GM18909 (cell line): ENCODE data around the gene MYO16.
A peak's percentile ranks its signal among the peaks of the same experiment; 100 is the strongest.
"Not testable (repeated sequence)": the region's sequence is repeated elsewhere in the genome, so short reads cannot be mapped to it uniquely, and the experiment has no call there.

Experiments
- ATAC-seq: cut with Tn5 transposase; IDR thresholded peaks from one replicate; pipeline ENCODE4 v1.9.1; 2021; ENCODE audit warnings: mild to moderate bottlenecking; ENCODE audit not compliant: unreplicated experiment, poor library complexity

MYO16 gene

DNA sequence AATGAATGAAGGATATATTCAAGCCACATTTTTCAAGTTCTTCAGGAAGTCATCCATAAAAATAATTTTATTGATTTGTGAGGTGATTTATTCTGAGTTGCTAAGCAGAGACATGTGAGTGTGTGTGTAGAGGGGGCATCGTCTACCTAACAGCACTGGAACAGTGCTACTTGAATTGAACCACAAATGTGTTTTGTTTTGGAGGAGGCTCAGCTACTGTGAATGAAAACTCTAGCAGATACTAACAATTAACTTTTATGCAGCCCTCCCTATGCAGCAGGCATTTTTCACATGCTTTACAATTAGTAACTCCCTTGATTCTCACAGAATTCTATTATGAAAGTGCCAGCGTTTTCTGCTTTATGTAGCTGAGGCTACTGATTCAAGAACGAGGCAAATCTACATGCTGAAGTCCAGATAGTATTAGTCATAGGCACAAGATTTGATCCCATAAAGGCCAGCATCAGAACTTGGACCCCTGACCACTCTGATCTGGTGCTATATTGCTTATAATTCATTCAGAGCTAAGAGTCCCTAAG is 103.7 kb downstream of the MYO16 start:
- no peak for ATAC-seq

DNA sequence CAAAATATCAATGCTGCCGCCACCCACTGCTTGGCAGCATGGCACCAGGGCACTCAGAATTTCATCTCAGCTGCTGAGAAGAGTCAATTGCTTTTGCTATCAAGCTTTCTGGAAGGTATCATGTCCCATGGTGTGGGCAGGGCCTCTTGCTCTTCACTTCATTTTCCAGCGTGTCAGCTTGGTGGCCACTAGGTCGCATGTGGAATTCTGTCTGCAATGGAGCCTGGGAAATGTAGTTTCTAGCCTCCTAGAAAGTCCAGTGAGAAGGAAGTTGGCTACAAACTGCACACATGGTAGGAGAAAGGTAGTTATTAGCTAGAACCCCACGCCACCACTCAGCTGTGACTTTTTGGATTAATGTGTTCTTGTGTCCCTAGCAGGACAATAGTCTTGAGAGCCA is 105.3 kb downstream of the MYO16 start:
- ATAC-seq, result no peak

DNA sequence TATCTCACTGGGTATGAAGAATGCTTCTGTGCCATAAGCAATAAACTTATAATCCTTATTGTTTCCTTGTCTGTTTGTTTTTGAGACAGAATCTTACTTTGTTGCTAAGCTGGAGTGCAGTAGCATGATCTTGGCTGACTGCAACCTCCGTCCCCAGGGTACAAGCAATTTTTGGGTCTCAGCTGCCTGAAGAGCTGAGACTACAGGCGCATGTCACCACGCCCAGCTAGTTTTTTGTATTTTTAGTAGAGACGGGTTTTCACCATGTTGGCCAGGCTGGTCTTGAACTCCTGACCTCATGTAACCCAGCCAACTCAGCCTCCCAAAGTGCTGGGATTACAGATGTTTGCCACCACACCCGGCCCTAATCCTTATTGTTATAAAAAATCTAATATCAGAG is 112.5 kb downstream of the MYO16 start:
- no peak for ATAC-seq

DNA sequence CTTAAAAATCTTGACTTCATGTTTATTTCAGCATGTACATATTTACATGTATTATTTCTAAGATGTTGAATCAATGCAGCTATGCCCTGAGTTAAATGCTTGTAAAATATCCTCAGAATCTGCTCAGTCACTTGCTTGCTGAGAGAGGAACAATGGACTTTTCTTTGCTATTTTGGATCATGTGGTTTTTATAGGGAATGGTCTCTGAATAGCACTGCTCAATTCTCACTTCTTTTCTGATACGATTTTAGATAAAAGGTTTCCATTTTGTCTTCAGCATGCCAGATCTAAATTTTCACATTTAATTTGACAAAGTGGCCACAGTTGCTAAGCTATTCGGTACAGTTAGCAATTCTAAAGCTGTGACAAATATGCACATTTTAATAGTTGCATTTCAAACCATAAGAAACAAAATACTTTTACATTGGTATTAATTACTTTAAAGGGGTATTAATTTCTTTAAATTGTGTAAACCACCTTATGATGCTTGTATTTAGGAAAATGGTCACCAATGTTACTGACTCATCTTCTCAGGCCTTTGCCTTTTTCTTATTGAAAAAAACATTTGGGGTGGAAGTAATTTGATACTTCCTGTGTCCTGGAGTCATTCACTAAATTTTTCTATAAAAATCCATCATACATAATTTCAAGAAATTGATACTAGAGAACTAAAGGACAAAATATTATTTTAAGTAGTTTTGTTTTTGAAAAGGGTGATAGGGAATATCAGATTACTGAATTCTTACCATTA is 113.5 kb downstream of the MYO16 start:
- ATAC-seq, result no peak

DNA sequence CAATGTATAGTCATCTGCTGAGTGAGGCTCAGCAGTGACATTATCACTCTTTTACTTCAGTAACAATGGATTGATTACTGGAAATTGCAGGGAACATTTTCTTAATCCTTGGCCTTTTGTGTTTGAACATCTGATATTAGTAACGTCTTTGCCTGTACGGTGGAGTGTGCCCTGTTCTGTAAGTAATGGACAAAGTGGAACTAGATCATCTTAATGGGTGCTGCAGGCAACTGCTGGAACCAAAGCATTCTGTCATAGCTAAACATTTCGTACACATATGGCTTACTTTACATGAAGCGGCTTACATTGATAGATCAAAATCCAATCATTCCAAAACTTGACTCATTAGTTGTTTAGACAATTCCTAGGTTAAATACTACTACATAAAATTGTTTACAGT is 114.1 kb downstream of the MYO16 start:
- no peak for ATAC-seq

DNA sequence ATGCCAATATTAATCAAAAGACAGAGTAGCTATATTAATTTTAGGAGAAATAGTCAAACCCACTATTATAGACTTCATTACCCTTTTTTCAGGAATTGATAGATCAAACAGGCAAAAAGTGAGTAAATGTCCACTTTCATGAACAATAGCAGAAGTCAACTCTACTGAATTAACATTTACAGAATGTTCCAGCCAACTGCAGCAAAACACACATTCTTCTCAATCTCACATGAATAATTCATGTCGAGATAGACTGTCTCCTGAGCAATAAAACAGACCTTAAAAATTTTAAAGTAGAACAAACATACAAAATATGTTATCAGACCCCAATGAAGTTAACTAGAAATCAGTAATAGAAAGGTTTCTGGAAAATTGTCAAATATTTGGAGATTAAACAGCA is 118.4 kb downstream of the MYO16 start:
- no peak for ATAC-seq

DNA sequence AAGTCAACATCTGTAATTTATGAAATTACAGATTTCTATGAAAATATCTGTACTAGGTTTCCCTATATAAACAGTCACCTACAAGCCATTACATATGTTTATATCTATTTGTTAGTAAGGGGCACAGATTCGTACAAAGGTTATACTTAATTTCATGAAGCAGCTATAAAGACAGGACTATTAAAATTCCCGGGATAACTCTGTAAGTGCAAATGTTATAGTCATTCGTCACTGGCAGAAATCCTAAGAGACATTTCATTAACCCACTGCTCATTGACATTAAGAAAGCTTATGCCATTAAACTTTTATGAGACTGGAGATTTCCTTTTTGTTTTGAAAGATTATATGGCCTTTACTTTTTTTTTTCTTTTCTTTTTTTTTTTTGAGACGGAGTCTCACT is 122.9 kb downstream of the MYO16 start:
- ATAC-seq, result no peak

DNA sequence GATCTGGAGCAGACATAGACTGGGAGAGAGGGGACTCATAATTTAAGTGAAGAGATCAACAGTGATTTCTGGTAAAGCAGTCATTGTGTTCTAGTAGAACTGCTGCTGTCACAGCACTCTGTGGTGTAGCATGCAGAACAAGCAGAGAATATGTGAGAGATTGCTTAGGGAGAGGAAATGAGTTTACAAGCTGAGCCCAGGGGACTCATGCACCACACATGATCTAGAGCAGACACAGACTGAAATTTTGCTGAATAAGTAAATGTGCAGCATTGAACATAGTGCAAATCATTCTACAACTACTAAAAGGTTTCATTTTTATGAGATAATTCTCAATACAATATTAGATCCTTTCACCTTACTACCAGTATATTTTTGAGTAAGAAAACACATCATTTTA is 125.7 kb downstream of the MYO16 start:
- ATAC-seq, result no peak

DNA sequence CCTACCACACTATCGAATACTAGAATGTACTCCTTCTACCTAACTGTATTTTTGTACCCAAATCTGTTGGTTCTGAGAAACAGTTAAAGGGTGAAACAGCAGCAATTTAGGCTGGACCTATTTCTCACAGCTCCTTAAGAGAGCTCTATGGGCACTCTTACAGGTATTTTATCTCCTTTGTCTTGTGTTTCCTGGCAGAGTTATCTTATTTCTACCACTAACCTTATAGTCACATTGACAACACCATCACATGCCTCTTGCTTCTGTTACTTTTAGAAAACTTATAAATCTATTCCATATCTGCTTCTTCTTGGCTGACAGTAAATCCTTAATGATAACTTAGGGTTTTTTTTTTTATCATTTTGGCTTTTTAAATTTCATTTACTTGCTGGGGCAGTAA is 130.7 kb downstream of the MYO16 start:
- no peak for ATAC-seq

DNA sequence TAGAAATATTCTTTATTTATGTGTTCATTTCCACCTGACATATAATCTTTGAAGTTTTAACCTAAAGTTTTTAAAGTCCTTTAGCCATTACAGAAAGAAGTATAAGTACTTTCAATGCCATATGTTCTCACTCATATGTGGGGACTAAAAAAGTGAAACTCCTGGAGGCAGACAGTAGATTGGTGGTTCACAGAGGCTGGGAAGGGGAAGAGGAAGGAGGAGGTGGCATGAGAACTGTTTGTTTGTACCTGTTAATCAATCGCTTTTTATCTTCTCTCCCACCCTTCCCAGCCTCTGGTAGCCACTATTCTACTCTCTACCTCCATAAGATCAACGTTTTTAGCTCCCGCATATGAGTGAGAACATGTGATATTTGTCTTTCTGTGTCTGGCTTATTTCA is 131.1 kb downstream of the MYO16 start:
- ATAC-seq, result no peak

DNA sequence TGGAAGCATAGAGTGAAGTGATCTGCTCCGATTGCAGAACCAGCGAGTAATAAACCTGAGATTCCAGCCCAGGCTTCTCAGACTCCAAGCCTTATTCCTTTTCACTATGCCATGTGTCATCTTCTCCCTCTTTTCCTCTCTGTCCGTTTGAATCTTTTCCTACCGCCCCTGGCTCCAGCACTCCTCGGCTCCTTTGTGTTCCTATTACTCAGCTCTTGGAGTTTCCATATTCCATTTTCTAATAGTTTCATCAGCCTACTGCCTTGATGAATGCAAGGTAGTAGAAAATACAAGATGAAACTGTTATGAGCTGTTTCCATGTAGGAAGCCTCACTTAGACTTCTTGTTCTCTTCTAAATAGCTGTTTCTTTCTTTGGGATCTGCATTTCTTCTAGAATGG is 138.6 kb downstream of the MYO16 start:
- no peak for ATAC-seq

DNA sequence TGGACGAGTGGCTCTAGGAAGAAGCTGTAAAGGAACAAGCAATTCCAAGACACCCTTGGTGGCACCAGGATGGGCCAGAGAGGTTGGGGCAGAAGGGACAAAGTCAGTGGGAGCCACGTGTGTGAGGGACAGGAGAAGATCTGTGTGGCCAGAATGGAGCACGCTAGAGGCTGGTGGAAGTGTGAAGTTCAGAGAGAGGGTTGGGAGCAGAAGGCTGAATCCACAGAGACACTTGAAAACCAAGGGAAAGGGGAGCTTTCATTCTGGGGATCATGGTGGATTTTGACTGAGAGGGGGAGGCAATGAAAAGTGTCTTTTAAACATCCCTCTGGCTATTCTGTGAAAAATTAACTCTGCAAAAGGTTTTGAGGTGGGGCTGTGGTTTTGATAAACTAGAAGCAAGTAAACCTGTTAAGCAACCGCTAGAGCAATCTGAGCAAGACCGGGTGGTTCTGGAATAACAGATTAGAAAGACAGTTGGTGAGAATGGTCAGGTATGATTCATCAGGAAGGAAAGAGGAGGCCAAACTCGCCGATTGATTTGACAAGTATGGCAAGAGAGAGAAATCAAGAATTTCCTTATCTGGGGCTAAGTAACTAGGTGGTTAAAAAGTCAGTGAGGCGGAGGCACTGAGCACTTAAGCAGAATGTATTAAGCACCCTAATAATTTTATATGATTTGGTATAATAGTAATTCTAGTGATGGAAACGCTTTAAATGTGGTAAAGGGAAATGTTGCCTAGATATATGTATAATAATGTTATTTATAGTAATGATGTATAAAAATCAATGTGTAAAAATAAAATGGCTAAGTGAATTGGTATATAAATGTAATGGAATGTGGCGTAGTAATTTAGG is 140.0 kb downstream of the MYO16 start:
- peak; percentile 70 for ATAC-seq

DNA sequence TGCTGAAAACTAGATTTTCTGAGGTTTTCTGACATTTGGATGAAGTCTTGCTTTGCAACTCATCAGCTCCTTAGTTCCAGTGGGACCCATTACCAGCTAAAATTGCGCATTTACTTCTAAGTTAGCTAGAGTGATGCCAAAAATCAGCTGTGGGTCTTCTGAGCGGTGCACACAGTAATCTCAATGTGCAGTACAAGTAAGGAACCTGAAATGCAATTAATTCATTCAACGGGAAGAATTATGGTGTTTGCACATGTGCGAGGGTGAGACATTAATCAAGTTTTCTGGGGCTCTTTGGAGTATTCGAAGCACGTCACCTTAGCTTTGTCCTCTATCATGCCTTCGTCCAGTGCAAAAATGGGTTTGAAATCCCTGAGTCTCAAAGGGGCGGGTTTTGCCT is 146.2 kb downstream of the MYO16 start:
- no peak for ATAC-seq

DNA sequence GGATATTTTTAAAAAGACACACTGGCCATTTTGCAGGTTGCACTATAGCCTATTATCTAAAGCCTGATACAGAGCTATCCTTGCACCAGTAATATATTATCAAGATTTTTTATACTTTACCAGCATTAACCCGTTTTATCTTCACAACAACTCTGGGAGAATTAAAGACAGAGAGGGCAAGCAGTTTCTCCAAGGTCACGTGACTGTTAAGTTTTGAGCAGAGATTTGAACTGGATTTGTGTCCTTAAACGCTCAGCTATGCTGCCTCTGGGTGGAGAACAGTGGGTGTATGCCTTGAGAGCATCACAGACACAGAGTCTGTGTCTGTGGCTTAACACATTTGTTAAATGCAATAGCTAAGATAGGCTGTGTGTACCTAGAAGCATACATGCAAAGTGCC is 147.2 kb downstream of the MYO16 start:
- ATAC-seq, result no peak

DNA sequence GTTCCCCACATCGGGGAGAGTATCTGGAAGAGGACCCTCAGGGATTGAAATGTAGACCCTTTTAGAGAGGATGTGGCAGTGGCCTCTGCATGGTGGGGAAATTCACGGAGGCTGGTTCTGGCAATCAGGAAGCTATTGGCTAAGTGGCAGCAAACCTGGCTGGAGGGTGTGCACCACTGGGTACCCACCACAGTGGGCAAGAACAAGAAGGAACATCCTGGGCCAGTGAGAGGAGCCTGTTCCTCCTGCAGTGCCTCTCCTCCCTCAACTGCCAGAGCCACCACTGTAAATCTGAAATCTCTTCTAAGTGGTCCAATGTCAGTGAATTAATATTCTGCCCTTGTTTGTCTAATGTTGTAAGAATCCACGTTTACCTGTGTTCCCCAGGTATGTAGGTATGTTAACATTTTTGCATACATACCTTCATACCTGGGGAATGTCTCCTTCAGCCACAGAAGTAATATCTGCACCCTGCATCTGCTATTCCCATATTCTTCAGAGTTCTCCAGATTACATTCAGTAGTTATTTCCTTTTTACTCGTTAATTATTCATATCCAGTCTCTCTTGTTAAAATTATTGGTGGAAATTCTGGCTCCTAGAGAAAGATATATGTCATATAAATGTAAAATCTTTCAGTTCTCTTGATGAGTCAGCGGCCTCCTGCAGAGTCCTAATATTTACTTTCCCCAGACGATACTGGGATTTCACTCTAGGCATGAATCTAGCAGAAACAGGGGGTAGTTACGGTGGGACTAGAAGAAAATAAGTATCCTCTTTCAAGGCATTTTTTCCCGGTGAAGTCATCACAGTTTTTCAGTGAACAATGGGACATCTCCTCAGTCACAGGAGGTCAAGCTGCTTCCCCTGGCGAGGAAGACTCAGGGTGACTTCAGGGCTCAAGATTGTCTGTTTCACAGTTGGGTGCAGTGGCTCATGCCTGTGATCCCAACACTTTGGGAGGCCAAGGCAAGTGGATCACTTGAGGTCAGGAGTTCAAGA is 148.3 kb downstream of the MYO16 start:
- no peak for ATAC-seq

DNA sequence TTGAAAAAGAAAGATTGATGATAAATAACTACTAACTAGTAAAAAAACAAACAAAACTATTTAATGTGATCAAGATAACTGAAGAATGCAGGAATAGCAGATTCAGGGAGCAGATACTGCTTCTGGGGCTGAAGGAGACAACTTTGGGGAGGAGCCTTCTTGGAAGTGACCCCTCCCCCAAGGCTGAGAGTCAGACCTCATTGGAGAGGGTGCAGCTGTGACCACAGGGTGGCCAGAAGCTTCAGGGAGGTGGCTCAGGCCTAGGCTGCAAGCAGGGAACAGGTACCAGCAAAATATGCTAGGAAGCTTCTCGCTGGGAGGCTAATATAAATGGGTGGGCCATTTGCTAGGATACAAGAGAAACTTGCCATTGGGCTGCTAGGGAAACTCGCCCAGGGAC is 149.9 kb downstream of the MYO16 start:
- ATAC-seq, result no peak

DNA sequence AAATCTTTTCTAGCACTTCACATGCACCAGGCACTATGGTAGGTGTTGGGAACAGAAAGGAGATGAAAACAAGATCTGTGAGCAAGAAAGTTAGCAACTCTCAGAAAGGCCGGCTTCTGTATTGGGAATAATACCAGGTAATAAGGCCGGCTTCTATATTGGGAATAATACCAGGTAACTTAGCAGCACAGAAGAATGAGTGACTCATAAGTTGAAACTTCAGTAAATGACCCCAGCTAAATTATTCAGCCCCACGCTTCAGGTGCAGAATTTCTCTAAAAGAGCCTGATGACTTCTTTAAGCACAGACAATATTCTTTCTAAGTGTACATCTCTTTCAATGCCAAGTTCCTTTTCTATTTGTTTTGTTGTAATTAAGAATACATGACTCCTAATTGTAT is 151.3 kb downstream of the MYO16 start:
- ATAC-seq, result no peak

DNA sequence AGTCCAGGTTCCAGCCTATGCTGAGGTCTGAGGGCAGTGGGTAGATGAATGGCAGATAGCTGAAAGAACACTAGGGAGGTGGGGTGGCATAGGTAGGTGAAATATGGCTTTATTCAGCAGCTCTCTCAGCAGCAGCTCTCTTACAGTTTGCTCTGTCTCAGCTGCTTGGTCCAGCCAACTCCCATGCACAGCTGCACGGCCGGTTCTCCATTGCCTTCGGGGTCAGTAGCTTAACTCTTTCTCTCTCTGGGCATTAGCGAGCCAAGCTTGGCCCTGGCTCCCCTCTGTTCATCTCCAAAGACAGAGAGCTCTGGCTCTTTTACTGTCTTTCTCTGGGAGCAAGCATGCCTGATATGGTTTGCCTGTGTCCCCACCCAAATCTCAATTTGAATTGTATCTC is 151.9 kb downstream of the MYO16 start:
- ATAC-seq, result no peak

DNA sequence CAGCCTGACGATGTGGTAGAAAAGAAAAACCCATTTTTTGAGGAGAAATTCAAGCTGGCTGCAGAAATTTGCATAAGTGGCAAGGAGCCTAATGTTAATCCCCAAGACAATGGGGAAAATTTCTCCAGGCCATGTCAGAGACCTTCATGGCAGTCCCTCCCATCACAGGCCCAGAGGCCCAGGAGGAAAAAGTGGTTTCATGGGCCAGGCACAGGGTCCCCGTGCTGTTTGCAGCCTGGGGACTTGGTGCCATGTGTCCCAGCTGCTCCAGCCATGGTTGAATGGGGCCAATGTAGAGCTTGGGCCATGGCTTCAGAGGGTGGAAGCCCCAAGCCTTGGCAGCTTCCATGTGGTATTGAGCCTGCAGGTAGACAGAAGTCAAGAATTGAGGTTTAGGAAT is 153.1 kb downstream of the MYO16 start:
- not testable (repeated sequence) for ATAC-seq

DNA sequence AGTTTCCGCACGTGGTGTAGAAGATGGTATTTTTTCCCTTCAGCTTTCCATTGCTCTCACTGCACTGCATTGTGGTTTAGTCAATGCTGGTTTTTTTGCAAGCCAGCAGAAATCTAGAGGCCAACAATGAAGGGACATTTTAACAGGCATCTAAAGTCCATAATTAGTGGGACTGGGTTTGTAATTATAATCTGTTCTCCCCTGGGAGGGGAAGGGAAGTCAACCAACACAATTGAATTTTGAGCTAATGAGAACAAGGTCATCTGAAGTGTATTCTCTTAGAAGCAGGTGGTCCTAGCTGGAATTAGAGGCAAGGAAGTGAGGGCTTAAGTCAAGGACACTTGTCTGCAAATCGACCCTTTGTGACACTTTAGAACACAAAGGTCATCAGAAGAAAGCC is 156.4 kb downstream of the MYO16 start:
- no peak for ATAC-seq
